ENCODE results near the gene HPN.

The HPN gene

DNA sequence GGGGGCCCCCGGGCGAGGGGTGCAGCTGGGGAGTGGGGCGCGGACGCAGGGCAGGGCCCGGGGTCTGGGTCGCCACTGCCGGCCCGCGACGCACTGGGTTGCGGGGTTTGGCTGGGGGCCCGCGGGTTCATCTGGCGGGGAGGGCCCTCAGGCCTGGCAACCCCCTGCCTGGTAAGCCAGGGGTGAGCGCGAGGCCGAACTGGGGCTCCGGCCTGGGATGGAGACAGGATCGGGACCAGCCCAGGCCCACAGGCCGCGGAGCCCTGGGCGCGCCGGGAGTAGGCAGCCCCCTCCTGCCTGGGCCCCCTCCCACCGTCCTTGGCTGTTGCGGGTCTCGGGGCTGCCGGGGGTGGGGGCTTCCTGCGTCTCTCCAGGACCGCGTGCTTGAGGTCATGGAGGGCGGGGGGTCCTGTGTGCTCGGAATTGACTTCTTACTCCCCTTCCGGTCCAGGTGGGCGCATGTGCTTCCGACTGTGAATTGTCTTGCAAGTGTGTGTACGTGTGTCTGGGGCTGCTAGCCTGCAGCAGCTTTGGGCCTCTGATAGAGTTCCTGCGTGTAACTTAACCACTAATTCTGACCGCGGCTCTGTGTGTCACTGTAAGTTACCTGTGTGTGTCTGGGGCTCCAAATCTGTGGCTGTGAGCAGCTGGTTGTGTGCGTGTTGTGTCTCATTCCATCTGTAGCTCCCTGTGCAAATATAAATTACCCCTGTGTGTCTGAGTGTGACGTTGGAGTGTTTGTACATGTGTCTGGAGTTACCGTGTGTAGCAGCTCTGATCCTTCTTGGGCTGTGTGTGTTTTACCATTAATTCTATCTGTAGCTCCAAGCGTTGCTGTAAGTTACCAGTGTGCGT, 40.6 kb upstream of the HPN start (continued):
- TF ChIP-seq ZBTB6 (tag by site-specific recombination; IDR thresholded peaks at IDR 0.05), result no peak
- peak; percentile 74 for TF ChIP-seq ZNF341 (tag by site-specific recombination; IDR thresholded peaks at IDR 0.05; ENCODE audit: low read depth)
- TF ChIP-seq, protein P1, sequence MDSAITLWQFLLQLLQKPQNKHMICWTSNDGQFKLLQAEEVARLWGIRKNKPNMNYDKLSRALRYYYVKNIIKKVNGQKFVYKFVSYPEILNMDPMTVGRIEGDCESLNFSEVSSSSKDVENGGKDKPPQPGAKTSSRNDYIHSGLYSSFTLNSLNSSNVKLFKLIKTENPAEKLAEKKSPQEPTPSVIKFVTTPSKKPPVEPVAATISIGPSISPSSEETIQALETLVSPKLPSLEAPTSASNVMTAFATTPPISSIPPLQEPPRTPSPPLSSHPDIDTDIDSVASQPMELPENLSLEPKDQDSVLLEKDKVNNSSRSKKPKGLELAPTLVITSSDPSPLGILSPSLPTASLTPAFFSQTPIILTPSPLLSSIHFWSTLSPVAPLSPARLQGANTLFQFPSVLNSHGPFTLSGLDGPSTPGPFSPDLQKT (IDR thresholded peaks at IDR 0.05; ENCODE audit: borderline replicate concordance, low read depth, low read length), result no peak
- 0 out of 2 replicates have a peak, but pooled peaks have one; percentile 10 for TF ChIP-seq ZNF843 (tag by site-specific recombination; IDR thresholded peaks at IDR 0.05)
- TF ChIP-seq ZNF660 (tag by site-specific recombination; IDR thresholded peaks at IDR 0.05), result no peak
- TF ChIP-seq ZNF350 (tag by site-specific recombination; IDR thresholded peaks at IDR 0.05), result no peak
- TF ChIP-seq ZNF76 (tag by site-specific recombination; IDR thresholded peaks at IDR 0.05; ENCODE audit: borderline replicate concordance, low read depth), result peak; percentile 53; the same call in 1 of the 2 replicates
- no peak for TF ChIP-seq ZSCAN5A (tag by site-specific recombination; IDR thresholded peaks at IDR 0.05)
- TF ChIP-seq ZNF558 (tag by site-specific recombination; IDR thresholded peaks at IDR 0.05), result no peak
- TF ChIP-seq ZNF174 (tag by site-specific recombination; IDR thresholded peaks at IDR 0.05), result no peak
- TF ChIP-seq, protein P2, sequence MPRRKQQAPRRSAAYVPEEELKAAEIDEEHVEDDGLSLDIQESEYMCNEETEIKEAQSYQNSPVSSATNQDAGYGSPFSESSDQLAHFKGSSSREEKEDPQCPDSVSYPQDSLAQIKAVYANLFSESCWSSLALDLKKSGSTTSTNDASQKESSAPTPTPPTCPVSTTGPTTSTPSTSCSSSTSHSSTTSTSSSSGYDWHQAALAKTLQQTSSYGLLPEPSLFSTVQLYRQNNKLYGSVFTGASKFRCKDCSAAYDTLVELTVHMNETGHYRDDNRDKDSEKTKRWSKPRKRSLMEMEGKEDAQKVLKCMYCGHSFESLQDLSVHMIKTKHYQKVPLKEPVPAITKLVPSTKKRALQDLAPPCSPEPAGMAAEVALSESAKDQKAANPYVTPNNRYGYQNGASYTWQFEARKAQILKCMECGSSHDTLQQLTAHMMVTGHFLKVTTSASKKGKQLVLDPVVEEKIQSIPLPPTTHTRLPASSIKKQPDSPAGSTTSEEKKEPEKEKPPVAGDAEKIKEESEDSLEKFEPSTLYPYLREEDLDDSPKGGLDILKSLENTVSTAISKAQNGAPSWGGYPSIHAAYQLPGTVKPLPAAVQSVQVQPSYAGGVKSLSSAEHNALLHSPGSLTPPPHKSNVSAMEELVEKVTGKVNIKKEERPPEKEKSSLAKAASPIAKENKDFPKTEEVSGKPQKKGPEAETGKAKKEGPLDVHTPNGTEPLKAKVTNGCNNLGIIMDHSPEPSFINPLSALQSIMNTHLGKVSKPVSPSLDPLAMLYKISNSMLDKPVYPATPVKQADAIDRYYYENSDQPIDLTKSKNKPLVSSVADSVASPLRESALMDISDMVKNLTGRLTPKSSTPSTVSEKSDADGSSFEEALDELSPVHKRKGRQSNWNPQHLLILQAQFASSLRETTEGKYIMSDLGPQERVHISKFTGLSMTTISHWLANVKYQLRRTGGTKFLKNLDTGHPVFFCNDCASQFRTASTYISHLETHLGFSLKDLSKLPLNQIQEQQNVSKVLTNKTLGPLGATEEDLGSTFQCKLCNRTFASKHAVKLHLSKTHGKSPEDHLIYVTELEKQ (tag by site-specific recombination; IDR thresholded peaks at IDR 0.05; ENCODE audit: borderline replicate concordance), result no peak
- peak; percentile 70; the same call in 1 of the 2 replicates for TF ChIP-seq ZNF629 (tag by site-specific recombination; IDR thresholded peaks at IDR 0.05)
- no peak for TF ChIP-seq TRIM28 (IDR thresholded peaks at IDR 0.05; ENCODE audit: borderline replicate concordance, low read length)
- no peak for TF ChIP-seq ZNF266 (tag by site-specific recombination; IDR thresholded peaks at IDR 0.05; ENCODE audit: low read depth)
- TF ChIP-seq EGR2 (tag by site-specific recombination; IDR thresholded peaks at IDR 0.05; ENCODE audit: low read depth), result 0 out of 2 replicates have a peak, but pooled peaks have one; percentile 25
- peak; percentile 36; the same call in 1 of the 2 replicates for TF ChIP-seq SP3 (tag by site-specific recombination; IDR thresholded peaks at IDR 0.05)
- TF ChIP-seq ZNF548 (tag by site-specific recombination; IDR thresholded peaks at IDR 0.05), result no peak; the same call in 1 of the 2 replicates
- no peak for TF ChIP-seq ZBTB49 (tag by site-specific recombination; IDR thresholded peaks at IDR 0.05; ENCODE audit: low read depth)
- peak; percentile 44; the same call in 1 of the 2 replicates for TF ChIP-seq PRDM2 (tag by site-specific recombination; IDR thresholded peaks at IDR 0.05; ENCODE audit: borderline replicate concordance)
- TF ChIP-seq ZSCAN30 (tag by site-specific recombination; IDR thresholded peaks at IDR 0.05), result peak; percentile 57; the same call in 1 of the 2 replicates
- TF ChIP-seq RBAK (tag by site-specific recombination; IDR thresholded peaks at IDR 0.05), result no peak
